Measurements from ENCODE around the gene DRP2. TPM values are rescaled to one million over a fixed set of nuclear protein-coding genes. Genes with fewer than 3 reads are reported as not detected.

Gene DRP2
- total RNA-seq, 2 donors from 2014 or later = 0.05 to 0.12 TPM

Other genes starting within 250 kb of the DRP2 start
- gene TRMT2B, start 167.7 kb upstream of the DRP2 start, total RNA-seq = 10 to 100 TPM; 14.3 to 15.6 TPM
- gene TMEM35A, start 140.9 kb upstream of the DRP2 start, total RNA-seq = under 1 TPM in 1 of 2 donors, not detected in 1; 0.41 TPM
- under 1 TPM; 0.42 to 0.88 TPM for gene CENPI, start 121.6 kb upstream of the DRP2 start, total RNA-seq
- under 1 TPM in 1 of 2 donors, not detected in 1; 0.15 TPM for gene TAF7L, start 71.5 kb downstream of the DRP2 start, total RNA-seq
- 10 to 100 TPM; 18.1 to 21.3 TPM for gene TIMM8A, start 129.0 kb downstream of the DRP2 start, total RNA-seq
- 1 to 10 TPM; 3.5 to 5.9 TPM for gene BTK, start 166.4 kb downstream of the DRP2 start, total RNA-seq
- gene RPL36A, start 171.2 kb downstream of the DRP2 start, total RNA-seq = 100 to 1,000 TPM in 1 of 2 donors, 10 to 100 TPM in 1; 98.2 to 109 TPM
- gene GLA, start 188.1 kb downstream of the DRP2 start, total RNA-seq = 10 to 100 TPM; 17.8 to 23.8 TPM
- gene HNRNPH2, start 188.4 kb downstream of the DRP2 start, total RNA-seq = 10 to 100 TPM; 52.7 to 70.6 TPM

Data from left cardiac atrium (tissue), 2 donors.